ENCODE measurements around the gene FAM234A.
A peak's percentile ranks its signal among the peaks of the same experiment; 100 is the strongest.

The FAM234A gene

GRCh38 chr16:303760-304505, 69.3 kb downstream of the FAM234A start:
- DNase-seq = peak; percentile 28

GRCh38 chr16:305916-306626, 71.5 kb downstream of the FAM234A start:
- DNase-seq = no peak

GRCh38 chr16:306911-307370, 72.3 kb downstream of the FAM234A start:
- DNase-seq = no peak

- no peak for DNase-seq
These were observed 73.2 kb downstream of the FAM234A start for GRCh38 chr16:307691-308312.

- DNase-seq = no peak
These were observed 74.9 kb downstream of the FAM234A start for GRCh38 chr16:309476-309875.

- no peak for DNase-seq
These were observed 77.1 kb downstream of the FAM234A start for GRCh38 chr16:311725-312124.

- no peak for DNase-seq
These were observed 79.7 kb downstream of the FAM234A start for GRCh38 chr16:314351-314750.

GRCh38 chr16:314795-315299, 80.2 kb downstream of the FAM234A start:
- no peak for DNase-seq

Measured in CD4-positive, alpha-beta T cell treated with Interferon alpha-2 for 1 hour (primary cell).